ENCODE results near the gene MYLK2.
"Not testable (repeated sequence)": the region's sequence is repeated elsewhere in the genome, so short reads cannot be mapped to it uniquely, and the experiment has no call there.

The MYLK2 gene

GRCh38 chr20:31819083-31819784, at the start of gene MYLK2:
TSS of gene MYLK2 (plus strand) at chr20:31819356. CDS start at chr20:31819581, 225 bp downstream.
- DNase-seq (ENCODE audit: low spot score) = no peak

GRCh38 chr20:31769681-31770080, 49.5 kb upstream of the MYLK2 start:
- DNase-seq (ENCODE audit: low spot score) = no peak

- DNase-seq (ENCODE audit: low spot score) = no peak
Measured at GRCh38 chr20:31770243-31770642, 48.9 kb upstream of the MYLK2 start.

GRCh38 chr20:31774408-31774807, 44.7 kb upstream of the MYLK2 start:
- no peak for DNase-seq (ENCODE audit: low spot score)

GRCh38 chr20:31780839-31781238, 38.3 kb upstream of the MYLK2 start:
- DNase-seq (ENCODE audit: low spot score) = no peak

DNA sequence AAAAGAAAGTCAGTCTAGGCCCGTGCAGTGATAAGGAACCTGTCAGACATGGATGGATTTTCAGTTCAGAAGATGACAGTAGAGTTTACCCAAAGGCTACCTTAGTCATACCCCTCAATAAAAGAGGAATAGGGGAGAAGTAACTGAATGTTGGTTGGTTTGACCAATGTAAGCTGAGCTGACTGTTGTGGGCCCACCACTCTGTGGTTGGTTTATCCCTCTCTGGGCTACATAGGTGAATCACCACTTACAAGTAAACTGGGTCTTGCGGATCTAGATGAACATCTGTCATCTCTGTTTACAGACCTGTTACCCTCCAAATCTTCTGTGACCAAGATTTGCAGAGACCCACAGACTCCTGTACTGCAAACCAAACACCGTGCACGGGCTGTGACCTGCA, 37.2 kb upstream of the MYLK2 start:
- DNase-seq (ENCODE audit: low spot score) = no peak

DNA sequence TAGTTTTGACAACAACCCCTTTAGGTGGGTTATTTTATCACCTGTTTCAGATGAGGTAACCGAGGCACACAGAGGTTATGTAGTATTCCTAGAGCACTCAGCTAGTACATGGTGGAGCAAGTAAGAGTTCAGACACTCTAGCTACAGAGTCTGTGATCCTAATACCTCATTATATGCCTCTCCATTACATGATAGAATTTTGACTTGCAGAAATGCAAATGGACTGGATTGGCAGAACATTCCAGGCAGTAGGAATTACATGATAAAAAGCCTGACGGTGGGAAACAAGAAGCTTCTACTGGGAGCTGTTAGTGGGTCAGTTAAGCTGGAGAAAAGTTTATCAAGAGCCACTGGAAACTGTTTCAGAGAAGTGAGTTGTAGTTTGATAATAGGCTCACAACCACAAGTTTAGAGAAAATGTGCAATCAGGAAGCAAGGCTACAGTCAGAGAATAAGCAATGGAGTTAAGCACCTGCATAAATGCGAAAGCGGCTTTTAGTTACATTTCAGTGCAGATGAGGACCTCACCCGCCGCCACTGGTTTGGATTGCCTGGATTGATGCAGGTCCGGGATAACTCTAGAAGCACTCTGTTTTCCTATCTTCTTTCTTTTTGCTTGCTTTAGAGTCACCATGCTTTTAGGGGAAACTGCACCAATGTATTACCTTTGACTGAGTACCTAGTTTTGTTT, 34.7 kb upstream of the MYLK2 start:
- no peak for DNase-seq (ENCODE audit: low spot score)

DNA sequence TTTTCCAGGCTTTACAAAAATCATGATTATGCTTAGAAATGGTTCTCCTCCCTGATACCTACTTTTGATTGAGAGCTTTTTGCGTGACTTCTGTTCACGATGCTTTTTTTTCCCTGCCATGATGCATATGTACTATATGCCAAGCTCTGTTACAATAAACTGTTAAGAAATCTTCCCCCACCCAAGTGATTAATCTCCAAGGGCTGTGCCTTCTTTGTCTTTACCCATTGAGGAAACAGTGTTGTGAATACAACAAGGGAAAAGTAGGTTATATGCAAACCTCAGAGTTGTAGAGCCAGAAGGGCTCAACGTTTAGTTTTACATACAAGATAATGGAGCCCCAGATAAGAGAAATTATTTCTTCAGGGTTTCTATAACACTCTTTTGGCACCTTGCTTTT, 34.1 kb upstream of the MYLK2 start:
- no peak for DNase-seq (ENCODE audit: low spot score)

DNA sequence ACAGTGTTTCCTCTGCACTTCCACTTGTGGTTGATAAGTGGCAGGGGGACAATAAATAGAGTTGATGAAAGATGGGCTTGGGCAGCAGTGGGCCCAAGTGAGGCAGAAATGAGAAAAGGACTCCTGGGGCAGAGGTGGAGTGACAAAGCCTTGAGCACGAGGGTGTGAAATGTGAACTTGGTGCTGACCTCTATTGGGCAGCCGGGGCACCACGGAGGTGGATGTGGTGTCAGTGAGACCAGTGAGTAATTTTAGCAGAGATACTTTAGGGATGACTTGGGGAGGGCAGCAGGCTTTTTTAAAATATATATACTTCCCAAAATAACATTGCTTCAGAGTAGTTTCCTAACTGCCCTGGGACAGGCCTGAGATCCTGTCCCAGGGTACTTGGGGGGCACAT, 30.6 kb upstream of the MYLK2 start:
- no peak for DNase-seq (ENCODE audit: low spot score)

- DNase-seq (ENCODE audit: low spot score) = no peak
Measured at GRCh38 chr20:31790401-31790800, 28.8 kb upstream of the MYLK2 start.

DNA sequence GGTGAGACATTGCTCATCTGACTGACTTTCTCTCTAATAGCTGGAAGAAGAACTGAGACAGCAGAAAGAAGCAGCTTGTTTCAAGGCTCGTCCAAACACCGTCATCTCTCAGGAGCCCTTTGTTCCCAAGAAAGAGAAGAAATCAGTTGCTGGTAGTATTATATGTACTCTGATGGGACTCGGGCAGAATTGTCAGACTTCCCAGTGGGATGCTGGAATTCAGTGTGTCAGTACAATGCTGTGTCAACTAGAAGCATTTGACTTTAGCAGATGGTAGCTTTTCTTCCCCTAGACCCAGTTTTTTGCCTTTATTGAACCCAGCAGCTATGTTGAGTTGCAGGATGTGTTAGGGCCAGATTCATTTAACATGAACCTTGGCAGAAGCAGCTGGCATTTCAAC, 21.8 kb upstream of the MYLK2 start:
- DNase-seq (ENCODE audit: low spot score) = no peak

GRCh38 chr20:31801508-31801907, 17.6 kb upstream of the MYLK2 start:
- DNase-seq (ENCODE audit: low spot score) = no peak

GRCh38 chr20:31803552-31804291, 15.4 kb upstream of the MYLK2 start:
- no peak for DNase-seq (ENCODE audit: low spot score)

DNA sequence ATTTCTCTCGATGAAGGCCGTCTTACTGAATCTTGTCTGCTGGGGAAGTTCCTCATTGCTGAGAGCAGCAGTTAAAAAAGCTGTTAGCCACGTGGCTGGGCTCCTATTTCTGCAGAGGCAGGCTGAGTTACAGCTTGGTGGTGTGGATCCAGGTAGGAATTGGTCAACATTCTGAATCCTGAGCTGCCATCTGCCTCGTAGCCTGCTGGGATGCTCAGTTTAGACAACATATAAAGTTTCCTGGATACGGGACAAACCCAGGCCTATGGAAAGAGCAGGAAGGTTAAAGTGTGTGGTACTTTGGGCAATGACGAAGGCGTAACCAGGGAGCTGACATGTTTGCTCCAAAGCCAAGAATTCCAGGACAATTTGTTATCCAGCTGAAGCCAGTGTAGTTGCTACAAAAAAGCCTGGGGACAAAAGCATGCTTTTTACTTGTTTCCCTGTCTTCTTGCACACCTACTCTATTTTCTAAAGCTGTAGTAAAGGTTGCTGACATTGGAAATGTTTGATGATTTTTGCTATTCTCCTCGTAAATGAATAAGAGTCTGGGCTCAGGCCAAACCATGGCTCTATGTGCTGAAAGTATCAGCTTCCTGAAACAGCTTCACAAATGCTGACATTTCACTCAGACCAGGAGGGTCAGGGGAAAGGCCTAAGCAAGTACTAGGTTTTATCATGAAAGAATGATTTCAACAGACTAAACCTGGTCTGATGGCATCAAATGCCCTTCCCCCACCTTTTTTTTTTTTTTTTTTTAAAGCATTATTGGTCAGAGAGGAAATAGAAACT, 12.4 kb upstream of the MYLK2 start:
- no peak for DNase-seq (ENCODE audit: low spot score)

DNA sequence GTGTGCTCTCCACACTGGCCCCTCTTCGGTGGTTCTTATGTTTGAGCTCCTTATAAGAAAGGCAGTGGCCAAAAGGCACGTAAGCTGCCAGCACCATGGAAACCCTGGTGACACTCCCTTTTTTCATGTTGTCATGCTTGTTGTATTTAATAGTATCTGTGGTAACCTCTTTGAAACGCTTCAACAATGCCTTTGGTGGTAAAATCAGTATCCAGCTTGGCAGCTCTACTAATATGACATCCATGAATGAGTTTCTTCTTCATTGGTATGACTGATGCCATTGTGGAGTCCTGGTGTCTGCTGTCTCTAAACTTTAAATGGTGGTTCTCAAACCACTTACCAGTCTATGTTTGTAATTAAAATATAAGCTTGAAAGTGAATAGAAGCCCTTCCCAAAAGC, 10.7 kb upstream of the MYLK2 start:
- no peak for DNase-seq (ENCODE audit: low spot score)

DNA sequence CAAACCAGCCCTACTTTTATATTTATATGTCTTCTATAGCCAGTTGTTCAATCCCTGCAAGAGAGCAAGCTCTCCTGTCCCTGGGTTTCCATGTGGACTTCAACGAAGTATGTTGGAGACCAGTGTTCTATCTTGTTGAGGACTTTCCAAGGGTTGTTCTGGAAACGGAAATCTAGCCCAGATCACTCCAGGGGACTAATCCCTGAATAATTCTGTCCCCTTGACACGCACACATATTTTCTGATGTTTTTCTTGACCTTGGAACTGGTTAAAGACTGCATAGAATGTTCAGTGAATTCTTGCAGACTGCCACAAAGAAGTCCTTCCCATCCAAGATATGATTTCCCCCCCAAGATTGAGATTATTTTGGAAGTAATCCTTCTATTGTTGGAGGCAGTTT, 9.5 kb upstream of the MYLK2 start:
- no peak for DNase-seq (ENCODE audit: low spot score)

GRCh38 chr20:31811198-31811597, 8.0 kb upstream of the MYLK2 start:
- DNase-seq (ENCODE audit: low spot score) = no peak

- DNase-seq (ENCODE audit: low spot score) = no peak
Measured at GRCh38 chr20:31811796-31812728, 7.1 kb upstream of the MYLK2 start.

- DNase-seq (ENCODE audit: low spot score) = no peak
Measured at GRCh38 chr20:31813611-31814010, 5.5 kb upstream of the MYLK2 start.

GRCh38 chr20:31814142-31814541, 5.0 kb upstream of the MYLK2 start:
- DNase-seq (ENCODE audit: low spot score) = not testable (repeated sequence)
